ENCODE measurements around the gene ODAD3. TPM values are rescaled to one million over a fixed set of nuclear protein-coding genes. Genes with fewer than 3 reads are reported as not detected.

ODAD3 gene
- total and polyA plus RNA-seq, 10 of the 15 experiments (the other 5 are each of a cell fraction or from before 2014, with no cell fraction given) = 0.11 to 0.39 (median 0.28) TPM; not detected in 7

DNA sequence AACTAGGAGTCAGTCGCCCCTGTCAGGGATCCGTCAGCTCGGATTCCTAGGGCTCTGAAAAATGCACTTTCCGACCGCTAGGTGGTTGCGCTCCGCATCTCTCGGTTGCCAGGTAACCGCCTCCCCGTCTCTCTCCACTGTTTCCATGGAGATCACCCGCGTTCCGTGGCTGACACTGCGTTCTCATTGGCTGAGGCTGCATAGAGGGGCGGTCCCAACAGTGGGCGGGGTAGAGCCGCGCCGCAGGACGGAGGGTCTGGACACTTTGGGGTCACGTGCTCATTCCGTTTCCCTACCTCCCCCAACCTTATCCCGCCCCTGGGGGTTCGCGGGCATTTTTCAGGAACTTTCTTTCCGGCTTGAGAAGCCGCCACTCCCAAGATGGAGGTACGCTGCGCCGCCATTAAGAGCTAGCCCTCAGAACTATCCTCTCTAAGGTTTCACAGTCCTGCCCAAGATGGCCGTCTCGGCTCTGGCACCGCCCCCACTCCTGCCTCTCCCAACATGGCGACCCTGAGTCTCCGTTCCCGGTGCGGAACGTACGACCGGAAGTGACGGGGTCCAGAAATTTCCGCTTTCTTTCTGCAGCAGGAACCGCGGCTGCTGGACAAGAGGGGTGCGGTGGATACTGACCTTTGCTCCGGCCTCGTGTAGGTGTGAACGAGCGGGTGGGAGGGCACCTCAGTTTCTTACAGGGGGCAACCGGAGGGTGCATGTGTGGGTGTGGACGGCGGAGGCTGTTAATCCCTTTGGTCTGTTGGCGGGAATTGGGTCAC lies at the start of gene ODAD3, which contains the start of gene PRKCSH (continued):
- TF ChIP-seq, protein P1, sequence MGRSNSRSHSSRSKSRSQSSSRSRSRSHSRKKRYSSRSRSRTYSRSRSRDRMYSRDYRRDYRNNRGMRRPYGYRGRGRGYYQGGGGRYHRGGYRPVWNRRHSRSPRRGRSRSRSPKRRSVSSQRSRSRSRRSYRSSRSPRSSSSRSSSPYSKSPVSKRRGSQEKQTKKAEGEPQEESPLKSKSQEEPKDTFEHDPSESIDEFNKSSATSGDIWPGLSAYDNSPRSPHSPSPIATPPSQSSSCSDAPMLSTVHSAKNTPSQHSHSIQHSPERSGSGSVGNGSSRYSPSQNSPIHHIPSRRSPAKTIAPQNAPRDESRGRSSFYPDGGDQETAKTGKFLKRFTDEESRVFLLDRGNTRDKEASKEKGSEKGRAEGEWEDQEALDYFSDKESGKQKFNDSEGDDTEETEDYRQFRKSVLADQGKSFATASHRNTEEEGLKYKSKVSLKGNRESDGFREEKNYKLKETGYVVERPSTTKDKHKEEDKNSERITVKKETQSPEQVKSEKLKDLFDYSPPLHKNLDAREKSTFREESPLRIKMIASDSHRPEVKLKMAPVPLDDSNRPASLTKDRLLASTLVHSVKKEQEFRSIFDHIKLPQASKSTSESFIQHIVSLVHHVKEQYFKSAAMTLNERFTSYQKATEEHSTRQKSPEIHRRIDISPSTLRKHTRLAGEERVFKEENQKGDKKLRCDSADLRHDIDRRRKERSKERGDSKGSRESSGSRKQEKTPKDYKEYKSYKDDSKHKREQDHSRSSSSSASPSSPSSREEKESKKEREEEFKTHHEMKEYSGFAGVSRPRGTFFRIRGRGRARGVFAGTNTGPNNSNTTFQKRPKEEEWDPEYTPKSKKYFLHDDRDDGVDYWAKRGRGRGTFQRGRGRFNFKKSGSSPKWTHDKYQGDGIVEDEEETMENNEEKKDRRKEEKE (IDR thresholded peaks at IDR 0.05) = no peak
- 0 out of 2 replicates have a peak, but pooled peaks have one; percentile 41 for TF ChIP-seq LARP7 (IDR thresholded peaks at IDR 0.05)
- TF ChIP-seq SMC3 (IDR thresholded peaks at IDR 0.05; ENCODE audit: borderline replicate concordance, low read length) = peak; percentile 12; the same call in 1 of the 2 replicates
- no peak for TF ChIP-seq MYB (IDR thresholded peaks at IDR 0.05; ENCODE audit: borderline replicate concordance, low read depth, low read length)
- TF ChIP-seq, protein P2, sequence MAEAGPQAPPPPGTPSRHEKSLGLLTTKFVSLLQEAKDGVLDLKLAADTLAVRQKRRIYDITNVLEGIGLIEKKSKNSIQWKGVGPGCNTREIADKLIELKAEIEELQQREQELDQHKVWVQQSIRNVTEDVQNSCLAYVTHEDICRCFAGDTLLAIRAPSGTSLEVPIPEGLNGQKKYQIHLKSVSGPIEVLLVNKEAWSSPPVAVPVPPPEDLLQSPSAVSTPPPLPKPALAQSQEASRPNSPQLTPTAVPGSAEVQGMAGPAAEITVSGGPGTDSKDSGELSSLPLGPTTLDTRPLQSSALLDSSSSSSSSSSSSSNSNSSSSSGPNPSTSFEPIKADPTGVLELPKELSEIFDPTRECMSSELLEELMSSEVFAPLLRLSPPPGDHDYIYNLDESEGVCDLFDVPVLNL (IDR thresholded peaks at IDR 0.05; ENCODE audit: low read depth, low read length) = peak; percentile 81
- TF ChIP-seq SUZ12 (IDR thresholded peaks at IDR 0.05; ENCODE audit: unreplicated experiment) = no peak
- TF ChIP-seq, protein P3, sequence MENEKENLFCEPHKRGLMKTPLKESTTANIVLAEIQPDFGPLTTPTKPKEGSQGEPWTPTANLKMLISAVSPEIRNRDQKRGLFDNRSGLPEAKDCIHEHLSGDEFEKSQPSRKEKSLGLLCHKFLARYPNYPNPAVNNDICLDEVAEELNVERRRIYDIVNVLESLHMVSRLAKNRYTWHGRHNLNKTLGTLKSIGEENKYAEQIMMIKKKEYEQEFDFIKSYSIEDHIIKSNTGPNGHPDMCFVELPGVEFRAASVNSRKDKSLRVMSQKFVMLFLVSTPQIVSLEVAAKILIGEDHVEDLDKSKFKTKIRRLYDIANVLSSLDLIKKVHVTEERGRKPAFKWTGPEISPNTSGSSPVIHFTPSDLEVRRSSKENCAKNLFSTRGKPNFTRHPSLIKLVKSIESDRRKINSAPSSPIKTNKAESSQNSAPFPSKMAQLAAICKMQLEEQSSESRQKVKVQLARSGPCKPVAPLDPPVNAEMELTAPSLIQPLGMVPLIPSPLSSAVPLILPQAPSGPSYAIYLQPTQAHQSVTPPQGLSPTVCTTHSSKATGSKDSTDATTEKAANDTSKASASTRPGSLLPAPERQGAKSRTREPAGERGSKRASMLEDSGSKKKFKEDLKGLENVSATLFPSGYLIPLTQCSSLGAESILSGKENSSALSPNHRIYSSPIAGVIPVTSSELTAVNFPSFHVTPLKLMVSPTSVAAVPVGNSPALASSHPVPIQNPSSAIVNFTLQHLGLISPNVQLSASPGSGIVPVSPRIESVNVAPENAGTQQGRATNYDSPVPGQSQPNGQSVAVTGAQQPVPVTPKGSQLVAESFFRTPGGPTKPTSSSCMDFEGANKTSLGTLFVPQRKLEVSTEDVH (IDR thresholded peaks at IDR 0.05; ENCODE audit: low read depth, partially characterized antibody) = peak; percentile 95
- TF ChIP-seq, protein P4, sequence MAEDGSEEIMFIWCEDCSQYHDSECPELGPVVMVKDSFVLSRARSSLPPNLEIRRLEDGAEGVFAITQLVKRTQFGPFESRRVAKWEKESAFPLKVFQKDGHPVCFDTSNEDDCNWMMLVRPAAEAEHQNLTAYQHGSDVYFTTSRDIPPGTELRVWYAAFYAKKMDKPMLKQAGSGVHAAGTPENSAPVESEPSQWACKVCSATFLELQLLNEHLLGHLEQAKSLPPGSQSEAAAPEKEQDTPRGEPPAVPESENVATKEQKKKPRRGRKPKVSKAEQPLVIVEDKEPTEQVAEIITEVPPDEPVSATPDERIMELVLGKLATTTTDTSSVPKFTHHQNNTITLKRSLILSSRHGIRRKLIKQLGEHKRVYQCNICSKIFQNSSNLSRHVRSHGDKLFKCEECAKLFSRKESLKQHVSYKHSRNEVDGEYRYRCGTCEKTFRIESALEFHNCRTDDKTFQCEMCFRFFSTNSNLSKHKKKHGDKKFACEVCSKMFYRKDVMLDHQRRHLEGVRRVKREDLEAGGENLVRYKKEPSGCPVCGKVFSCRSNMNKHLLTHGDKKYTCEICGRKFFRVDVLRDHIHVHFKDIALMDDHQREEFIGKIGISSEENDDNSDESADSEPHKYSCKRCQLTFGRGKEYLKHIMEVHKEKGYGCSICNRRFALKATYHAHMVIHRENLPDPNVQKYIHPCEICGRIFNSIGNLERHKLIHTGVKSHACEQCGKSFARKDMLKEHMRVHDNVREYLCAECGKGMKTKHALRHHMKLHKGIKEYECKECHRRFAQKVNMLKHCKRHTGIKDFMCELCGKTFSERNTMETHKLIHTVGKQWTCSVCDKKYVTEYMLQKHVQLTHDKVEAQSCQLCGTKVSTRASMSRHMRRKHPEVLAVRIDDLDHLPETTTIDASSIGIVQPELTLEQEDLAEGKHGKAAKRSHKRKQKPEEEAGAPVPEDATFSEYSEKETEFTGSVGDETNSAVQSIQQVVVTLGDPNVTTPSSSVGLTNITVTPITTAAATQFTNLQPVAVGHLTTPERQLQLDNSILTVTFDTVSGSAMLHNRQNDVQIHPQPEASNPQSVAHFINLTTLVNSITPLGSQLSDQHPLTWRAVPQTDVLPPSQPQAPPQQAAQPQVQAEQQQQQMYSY (CRISPR knock-in tag; IDR thresholded peaks at IDR 0.05) = no peak
- TF ChIP-seq DPF2 (IDR thresholded peaks at IDR 0.05) = no peak; the same call in 1 of the 2 replicates
- peak; percentile 95 for TF ChIP-seq NFYB (IDR thresholded peaks at IDR 0.05; ENCODE audit: insufficient read depth, low read depth, low read length)
- TF ChIP-seq BCL11A (IDR thresholded peaks at IDR 0.05; ENCODE audit: low read depth, low read length) = 0 out of 2 replicates have a peak, but pooled peaks have one; percentile 28
- TF ChIP-seq ZNF24 (IDR thresholded peaks at IDR 0.05) = no peak
- TF ChIP-seq FOXM1 (IDR thresholded peaks at IDR 0.05; ENCODE audit: low read depth, low read length) = no peak
- no peak for TF ChIP-seq CBX5 (IDR thresholded peaks at IDR 0.05; ENCODE audit: low read depth)
- peak; percentile 98 for TF ChIP-seq GABPA (IDR thresholded peaks at IDR 0.05; ENCODE audit: low read depth)
- TF ChIP-seq SREBF2 (IDR thresholded peaks at IDR 0.05; ENCODE audit: low read length) = no peak
- no peak; the same call in 1 of the 2 replicates for TF ChIP-seq NRF1 (conservative IDR thresholded peaks at IDR 0.05; ENCODE audit: low read depth, low read length)
- no peak for TF ChIP-seq NFIC (IDR thresholded peaks at IDR 0.05; ENCODE audit: low read depth, low read length)

Data from GM12878 (cell line).